SK-N-DZ (cell line): ENCODE results near the gene GRAMD1B.
A peak's percentile ranks its signal among the peaks of the same experiment; 100 is the strongest.
"Not testable (repeated sequence)": the region's sequence is repeated elsewhere in the genome, so short reads cannot be mapped to it uniquely, and the experiment has no call there.

ENCODE experiments used
- DNase-seq: peaks from one replicate; pipeline ENCODE4 v3.0.0-alpha.2; 2015; ENCODE audit warnings: low spot score

The GRAMD1B gene

DNA sequence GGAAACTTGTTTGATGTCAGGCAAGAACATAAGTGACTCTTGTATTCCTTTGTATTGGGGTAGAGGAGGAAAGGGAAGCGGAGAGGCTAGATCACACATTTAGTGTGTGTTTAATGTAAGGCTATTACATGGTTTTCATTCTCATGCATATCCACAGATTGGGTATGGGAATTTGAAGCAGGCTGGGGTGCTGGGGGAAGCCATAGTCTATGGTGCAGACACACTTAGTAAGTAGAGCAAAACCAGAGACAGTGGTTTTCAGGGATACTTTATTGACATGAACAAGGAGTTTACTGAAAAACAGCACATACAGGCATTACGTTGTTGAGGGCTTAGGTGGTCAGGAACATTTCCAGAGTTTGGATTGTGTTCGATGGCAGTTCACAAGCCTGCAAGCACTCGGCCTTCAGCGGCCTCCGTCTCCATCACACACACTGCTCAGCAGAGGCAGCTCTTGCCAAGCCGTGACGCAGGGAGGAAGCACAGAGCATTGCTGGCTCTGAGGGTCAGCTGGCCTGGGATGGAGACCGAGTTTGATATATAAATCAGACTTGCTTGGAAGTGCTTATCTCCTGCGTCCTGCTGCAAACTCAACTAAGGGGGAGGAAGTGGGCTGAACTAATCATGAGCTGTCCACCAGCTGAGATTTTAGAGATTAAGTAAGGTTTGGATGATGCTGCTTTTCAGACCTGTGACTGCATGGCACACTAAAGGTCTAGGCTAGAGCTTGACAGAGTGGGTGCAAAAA lies 199.0 kb downstream of the GRAMD1B start:
- DNase-seq = peak; percentile 33

DNA sequence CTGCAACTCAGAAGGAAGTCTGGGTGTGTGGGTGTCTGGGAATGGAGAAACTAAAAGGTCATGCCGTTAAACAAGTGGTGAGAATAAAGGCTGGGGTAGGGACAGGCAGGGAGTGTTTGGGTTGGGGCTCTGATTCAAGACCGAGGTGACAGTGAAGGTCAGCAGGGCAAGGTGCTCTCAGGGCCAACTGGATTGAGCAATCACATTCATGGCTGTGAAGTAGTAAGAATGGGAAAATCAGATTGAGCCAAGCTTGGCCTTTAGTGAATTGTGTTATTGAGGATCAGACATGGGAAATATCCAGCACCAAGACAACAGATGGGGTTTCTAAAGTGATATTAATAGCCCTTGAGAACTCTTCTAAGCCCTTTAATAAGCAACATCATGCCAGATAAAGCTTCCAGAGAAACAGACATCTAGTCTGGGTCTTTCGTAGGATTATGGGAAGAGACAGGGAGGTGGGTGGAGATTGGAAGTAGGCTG lies 200.1 kb downstream of the GRAMD1B start:
- no peak for DNase-seq

DNA sequence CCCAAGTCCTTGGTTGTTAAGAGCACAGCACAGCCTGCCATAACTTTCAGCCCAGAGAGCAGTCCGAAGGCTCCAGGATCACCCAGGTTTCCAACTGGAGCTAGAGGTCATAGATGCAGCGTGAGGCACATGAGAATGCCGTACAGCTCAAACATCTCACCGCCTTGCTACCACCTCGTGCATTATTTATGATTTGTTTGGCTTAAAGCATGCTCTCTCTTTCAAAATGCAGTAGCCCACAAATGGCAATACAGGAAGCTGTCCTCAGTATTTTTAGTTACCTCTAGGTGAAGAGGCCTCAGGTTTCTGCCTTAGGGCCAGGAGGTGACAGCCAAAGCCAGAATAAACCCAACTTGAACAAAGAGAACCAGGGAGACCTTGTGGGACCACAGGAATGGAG lies 210.0 kb downstream of the GRAMD1B start:
- DNase-seq = no peak

DNA sequence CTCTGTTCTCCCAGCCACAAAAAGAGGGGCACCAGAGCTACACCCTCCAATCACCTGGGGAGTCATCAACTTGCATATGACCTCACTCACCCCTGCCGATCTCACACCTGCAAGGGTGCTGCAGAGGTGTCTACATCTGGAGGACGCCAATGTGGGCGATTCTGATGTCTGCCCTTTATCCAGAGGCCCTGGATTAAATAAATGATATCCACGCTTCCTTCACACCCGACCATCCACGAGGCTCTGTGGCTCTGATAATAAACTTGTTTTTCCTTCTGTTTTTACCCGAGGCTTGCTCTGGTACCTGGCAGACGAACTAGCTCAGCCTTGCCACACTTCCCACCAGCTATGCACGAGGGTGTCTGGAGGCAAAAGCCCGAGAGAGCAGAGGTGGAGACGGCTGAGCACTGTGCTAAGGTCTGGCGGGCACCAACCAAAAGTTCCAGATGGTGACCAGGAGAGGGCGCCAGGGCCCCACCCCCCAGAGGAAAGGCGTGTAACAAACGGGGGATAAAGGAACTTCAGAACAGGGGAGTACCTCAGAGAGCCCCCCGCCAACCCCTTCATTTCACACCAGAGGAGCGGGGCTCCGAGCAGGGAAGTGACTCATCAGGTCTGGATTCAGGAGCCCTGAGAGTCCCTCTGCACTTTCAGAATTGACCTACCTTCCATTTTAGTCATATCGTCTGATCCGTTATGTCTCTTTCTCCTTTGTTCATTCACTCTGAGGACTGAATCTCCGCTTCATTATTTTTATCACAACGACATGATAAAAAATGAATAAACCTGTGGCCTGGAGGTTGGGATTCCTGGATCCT lies 210.8 kb downstream of the GRAMD1B start:
- peak; percentile 8 for DNase-seq

DNA sequence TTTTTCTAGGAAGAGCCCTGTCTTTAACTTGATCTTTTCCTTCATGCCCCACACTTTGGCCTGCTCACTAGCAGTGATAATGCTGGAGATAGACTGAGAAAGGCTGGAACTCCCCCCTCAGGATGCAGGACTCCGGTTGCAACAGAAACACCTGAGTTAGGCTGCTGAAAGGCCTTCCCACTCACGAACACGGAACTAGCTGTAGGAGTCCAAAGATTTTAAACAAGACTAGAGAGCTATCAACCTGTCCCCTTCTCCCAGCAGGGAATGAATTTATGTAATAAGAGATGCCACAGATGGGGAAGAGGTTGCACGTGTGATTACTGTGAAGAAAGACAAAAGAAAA lies 211.4 kb downstream of the GRAMD1B start:
- DNase-seq = no peak

DNA sequence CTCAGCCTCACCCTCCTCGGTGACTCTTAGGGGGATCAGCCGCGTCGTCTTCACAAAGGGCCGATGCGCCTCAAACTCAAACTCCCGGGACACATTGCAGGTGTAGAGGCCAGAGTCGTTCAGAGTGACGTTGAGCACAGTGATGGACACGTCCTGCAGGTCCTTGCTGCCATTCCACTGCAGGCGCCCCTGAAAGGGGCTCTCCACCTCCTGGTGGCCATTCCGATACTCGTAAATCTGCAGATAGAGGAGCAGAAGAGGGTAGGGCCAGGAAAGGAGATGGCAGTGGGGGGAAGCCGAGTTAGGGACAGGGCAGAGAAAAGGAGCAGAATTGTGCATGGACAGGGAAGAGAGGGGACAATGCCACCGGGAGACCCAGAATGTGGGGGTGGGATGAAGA lies 212.4 kb downstream of the GRAMD1B start:
- DNase-seq = no peak

DNA sequence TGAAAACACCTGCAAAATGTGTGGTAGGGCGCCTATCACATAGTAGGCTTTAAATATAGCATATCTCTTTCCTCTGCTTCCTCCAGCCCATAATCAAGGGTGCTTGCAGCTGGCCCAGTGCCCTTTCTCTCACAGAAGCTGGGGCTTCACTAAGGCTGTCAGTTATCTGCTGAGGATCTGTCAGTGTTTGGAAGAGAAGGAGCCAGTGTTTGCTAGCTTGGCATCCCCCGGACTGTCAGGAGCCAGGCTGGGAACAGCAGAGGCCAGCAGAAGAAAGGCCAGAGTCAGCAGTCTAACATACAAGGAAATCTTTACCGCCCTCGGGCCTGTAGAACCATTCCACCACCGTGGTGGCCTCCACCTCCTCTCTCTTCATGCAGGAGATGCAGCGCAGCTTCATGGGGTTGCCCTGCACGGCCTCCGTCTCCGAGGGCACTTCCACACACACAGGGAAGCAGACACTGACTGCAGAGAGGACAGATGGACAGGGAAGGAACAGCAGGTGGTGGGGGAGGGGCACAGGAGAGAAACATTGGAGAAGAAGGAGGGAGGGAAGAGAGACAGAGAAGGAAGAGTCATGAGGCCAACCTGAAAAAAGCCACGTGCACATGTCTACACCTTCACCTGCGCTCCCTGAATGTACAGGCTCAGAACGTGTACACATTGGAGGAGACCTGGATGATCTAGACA lies 215.4 kb downstream of the GRAMD1B start:
- DNase-seq = no peak

DNA sequence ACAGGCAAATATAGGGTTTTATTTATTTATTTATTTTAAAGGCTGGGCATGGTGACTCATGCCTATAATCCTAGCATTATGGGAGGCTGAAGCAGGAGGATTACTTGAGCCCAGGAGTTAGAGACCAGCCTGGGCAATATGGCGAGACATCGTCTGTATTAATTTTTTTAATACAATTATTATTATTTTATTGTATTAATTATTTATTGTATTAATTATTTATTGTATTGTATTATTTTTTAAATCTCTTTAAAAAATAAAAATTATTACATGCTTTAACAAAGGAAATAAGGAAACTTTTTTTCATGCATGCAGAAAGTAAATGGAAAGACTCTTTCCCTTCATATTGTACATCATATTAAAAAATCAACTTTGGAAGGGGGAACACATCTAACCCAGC lies 220.8 kb downstream of the GRAMD1B start:
- DNase-seq = no peak

DNA sequence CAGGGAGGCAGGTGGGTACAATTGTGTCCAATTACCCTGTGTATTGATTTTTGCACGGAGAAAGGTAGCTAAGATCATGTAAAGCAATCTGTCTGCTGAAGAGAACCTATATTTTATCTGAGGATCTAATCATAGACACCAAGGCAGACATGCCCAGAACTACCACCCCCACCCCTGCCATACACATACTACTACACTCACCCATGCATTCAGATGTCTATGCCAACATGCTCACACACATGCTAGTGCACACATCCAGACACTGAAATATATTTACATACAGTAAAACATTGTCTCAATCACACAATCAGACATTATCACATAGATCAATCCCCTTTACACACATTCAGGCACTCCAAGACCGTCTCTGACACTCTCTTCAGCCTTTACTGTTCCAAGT lies 222.5 kb downstream of the GRAMD1B start:
- DNase-seq = no peak

DNA sequence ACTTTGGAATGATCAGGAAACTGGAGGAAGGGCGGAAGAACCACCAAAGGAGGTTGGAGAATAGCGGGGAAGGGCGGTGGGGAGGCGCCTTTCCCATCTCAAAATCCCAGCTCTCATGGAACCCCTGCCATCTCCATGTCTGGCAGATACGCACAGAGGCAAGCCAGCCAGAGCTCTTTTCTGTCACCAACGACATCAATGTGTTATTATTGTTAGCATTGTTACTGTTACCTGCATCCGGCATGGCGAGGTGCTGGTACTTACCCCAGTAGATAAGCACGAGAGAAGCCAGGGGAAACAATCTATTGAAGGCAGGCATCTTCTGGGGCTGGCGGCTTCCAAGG lies 223.4 kb downstream of the GRAMD1B start:
- no peak for DNase-seq

DNA sequence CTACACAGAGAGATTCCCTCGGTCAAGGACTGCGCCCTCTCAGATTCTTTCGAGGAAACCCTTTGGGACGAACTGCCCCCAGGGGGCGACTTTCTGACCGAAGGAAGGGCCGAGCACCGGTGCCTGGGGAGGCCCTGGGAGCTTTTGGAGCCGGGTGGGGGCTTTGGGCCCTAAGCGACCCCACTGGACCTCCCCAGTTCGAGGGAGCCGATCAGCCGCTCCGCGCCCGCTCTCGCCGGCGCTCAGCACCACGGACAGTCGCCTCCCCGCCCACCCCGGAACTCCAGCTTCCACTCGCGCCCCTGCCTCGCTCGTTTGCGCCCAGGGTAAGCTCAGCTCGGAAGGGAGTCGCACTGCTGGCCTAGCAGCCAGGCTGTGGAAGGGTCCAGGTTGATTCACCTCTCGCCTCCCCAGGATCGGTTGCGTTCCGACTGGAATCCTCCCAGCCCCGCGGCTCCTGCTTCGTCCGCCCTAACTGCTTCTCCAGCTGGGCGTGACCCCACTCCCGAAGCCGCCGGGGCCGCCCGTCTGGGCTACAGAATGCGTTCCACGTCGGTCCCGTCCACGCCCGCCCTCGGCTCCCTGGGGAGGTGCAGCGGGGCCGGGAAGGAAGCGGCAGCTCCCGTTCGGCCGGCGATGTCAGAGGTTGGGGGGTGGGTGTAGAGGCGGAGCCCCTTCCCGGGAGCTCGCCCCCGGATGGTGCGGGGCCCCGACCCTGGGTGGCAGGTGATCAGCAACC lies 223.9 kb downstream of the GRAMD1B start:
- peak; percentile 71 for DNase-seq

DNA sequence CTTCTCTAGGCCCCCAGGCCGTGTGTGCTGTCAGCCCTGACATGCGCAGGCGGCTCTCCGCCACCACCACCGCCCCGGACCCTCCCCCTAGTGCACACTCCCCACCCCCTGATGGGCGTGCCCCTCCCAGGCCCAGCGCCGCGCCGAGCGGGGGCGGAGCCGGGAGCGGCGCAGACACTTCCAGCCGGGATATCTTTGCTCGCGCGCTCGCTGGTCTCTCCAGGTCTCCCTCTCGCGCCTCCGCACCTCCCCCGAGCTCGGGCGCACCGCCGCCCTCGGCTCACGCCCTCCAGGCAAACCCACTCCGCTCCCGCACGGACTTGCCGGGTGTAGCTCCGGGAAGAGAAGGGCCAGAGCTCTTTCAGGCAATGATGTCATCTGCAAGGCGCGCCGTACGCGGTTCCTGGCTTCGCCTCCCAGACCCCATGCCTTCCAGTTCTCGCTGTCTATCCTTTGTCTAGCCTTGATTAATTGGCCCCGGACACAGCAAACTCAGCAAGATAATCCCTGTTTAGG lies 224.6 kb downstream of the GRAMD1B start, which contains the start of gene SCN3B:
TSS of gene SCN3B (minus strand) at position 59 of the 516 bp plus-strand sequence. CDS start 823 bp downstream, outside the sequence.
- peak; percentile 86 for DNase-seq

DNA sequence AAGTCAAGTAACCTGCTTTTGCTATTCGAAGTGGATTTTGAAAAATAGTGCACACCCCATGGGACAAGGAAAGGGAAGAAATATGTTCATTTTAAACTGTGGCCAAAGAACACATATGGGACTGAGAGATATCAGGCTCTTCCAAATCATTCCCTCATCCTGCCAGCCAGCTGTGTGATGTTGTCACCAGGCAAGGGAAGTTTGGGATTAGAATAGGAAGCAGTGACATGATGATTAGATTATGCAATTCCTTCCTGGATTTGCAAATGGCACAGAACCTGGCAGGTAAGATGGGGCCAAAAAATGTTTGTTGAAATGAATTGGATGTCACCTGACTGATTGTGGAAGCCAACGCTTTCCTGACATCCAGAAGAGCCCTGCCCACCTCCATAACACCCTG lies 229.2 kb downstream of the GRAMD1B start:
- DNase-seq = no peak

DNA sequence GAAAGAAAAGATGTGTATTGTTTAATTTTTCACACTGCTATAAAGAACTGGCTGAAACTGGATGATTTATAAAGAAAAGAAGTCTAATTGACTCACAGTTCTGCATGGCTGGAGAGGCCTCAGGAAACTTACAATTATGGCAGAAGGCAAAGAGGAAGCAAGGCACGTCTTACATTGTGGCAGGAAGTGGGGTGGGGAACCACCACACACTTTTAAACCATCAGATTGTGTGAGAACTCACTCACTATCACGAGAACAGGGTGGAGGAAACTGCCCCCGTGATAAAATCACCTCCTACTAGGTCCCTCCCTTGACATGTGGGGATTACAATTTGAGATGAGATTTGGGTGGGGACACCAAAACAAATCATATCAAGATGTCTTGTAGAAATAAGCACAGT lies 229.9 kb downstream of the GRAMD1B start:
- DNase-seq = not testable (repeated sequence)

DNA sequence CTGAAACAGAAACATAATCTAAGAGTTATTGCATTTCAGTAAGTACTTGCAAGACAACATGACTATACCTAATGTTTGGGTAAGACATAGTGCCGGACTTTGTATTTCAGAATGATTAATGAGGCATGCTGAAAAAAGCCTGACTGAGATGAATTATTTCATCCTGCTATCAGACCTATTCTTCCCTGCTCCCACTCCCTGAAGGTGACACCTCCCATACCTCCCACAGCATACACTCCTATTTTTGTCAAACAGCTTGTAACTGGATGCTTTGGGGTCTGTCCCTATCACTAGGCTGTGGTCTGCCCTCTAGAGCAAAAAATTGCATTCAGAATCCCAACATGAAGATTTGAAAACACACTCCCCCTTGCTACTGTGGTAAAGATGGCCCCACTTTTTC lies 235.2 kb downstream of the GRAMD1B start:
- DNase-seq = no peak

DNA sequence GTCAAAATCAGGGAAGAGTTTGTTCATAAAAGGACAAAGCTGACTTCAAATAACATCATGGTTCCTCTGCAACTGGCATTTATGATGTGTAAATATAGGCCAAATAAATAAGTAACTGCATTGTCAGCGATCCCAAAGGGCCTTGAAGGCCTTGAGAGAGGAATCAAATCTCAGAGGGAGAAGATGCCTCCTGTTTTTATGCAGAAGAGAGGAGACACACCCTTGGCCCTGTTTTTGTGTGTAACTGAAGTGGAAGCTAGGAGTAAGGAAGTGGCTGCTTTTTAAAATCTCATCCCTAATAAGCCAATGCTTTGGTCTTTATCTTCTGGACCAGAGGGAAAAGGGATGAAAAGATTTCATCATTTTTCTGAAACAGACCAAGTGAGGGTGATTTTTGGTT lies 240.0 kb downstream of the GRAMD1B start:
- no peak for DNase-seq

DNA sequence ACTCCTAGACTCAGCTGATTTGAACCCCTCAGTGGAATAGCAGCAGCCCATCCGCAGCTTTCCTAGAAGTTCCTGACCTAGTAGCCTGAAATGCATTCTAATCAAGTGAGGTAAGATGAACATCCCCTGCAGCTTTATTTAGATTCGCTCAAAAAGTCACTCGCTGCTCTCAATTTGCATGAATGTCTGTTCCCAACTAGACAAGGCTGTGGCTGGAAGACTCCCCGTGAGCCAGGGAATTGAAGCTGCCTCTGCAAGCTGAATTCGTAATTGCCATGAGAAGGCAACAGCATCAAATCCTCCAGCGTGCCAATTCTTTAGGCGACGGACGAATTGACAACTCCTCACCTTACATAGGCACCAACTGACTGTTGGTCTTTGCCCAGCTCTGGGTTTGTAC lies 241.5 kb downstream of the GRAMD1B start:
- DNase-seq = no peak

DNA sequence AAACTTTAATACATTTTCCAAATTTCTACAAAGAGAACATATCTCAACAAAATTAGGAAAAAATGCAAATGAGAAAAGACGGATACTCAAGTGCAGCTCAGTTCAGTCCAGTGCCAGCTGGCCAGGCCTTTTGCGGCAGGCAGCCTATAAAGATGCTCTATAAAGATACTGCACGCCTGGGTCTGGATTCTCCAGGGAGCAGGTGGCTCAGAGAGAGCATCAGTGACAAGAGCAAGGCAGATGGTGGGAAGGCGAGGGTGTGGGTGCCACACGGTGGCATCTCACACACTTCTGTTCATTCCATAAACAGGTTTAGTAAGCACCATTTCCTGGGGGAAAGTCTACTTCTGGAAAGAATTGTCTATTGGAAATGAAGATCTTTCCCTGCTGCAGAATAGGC lies 242.5 kb downstream of the GRAMD1B start:
- peak; percentile 81 for DNase-seq

DNA sequence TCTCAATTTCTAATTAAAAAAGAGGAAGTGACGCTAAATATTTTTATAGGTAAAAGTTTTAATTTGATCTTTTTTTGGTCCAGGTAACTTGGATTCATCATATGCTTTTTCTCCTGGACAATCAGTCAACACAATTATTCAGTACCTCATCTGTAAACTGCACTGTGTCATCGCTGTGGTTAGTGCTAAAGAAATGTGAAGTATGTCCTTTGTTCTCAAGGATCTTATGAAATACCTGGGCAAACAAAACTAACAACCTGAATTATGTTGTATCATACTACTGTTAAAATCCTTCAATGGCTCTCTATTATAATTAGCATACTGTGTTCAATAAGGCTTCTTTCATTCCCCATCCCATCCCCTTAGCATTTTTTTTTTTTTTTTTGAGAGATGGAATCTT lies 244.2 kb downstream of the GRAMD1B start:
- DNase-seq = no peak
